Esophagus muscularis mucosa (tissue), 3 donors: ENCODE data around the gene GALNTL6.

Experiments used
- CTCF ChIP-seq, 3 experiments: fragments of 200-600 bp in 2 of 3; fragments of 450-650 bp in 1 of 3; sonication (generic) in 2 of 3; IDR thresholded peaks; one replicate each; pipeline ENCODE4 v1.5.1; 2017 to 2019; ENCODE audit warnings: antibody characterized with exemption in 3 of 3, mild to moderate bottlenecking in 2 of 3, moderate library complexity in 1 of 3
- POLR2A ChIP-seq: fragments of 450-650 bp; IDR thresholded peaks from one replicate; pipeline ENCODE4 v1.6.1; 2017; ENCODE audit warnings: antibody characterized with exemption, moderate library complexity, mild to moderate bottlenecking, low read depth
- POLR2AphosphoS5 ChIP-seq, 2 donors: sonication (generic); formaldehyde crosslinking; IDR thresholded peaks; one replicate each; pipeline ENCODE4 v1.6.1; 2017; ENCODE audit warnings: antibody characterized with exemption in 2 of 2

- TF ChIP-seq CTCF (IDR thresholded peaks at IDR 0.05) = no peak
- no peak for TF ChIP-seq POLR2A
- TF ChIP-seq POLR2AphosphoS5 (IDR thresholded peaks at IDR 0.05) = no peak
These were observed 1082.5 kb downstream of the GALNTL6 start for GRCh38 chr4:172895699-172896098.
